GM21576 (cell line): Measurements from ENCODE around the gene LAMC3.

Source experiments
- ATAC-seq: cut with Tn5 transposase; IDR thresholded peaks from one replicate; pipeline ENCODE4 v1.9.1; 2021; ENCODE audit warnings: mild to moderate bottlenecking, moderate library complexity; ENCODE audit not compliant: unreplicated experiment

LAMC3 gene

DNA sequence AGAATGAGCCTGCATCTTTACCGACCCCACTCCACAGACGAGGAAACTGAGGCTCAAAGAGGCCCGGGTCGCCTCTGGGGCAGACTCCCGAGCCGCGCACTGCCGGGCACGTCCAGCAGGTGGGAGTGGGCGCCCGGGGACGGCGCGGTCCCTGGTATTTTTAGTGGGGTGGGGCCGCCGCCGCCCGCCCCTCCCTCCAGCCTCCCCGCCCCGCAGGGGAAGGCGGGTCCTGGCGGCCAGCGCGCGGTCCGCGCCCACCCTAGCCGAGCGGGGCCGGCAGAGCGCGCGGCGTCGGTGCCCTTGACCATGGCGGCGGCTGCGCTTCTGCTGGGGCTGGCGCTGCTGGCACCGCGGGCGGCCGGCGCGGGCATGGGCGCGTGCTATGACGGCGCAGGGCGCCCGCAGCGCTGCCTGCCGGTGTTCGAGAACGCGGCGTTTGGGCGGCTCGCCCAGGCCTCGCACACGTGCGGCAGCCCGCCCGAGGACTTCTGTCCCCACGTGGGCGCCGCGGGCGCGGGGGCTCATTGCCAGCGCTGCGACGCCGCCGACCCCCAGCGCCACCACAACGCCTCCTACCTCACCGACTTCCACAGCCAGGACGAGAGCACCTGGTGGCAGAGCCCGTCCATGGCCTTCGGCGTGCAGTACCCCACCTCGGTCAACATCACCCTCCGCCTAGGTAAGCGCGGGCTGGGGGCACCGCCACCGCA, at the start of gene LAMC3:
Gene LAMC3, plus strand, starts transcription at position 266 of the 710 bp plus-strand sequence. Its CDS starts 41 bp downstream, at position 307.
- ATAC-seq: no peak

DNA sequence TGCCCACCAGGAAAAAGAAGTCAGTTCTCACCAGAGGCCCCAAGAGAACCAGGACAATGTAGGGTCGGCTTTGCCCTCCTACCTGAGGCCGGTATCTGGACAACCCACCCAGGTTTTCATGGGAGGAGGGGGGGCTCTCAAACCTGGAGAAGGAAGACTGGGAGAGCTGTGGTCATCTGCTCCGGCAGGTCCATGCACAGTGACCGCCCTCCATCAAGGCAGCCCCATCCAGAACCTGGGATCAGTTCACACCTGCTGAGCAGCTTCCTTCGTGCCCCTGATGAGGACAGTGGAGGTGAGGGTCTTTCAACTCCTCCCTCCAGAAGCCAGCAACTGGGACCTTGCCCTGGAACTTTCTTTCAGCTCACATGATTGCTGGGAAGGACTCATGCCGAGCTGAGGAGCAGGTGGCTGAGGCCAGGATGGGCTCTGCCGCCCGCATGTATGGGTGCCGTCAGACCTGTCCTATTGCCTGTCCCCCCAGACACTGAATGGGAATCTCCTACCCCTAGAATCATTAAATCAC, 49.1 kb upstream of the LAMC3 start:
- ATAC-seq: no peak

DNA sequence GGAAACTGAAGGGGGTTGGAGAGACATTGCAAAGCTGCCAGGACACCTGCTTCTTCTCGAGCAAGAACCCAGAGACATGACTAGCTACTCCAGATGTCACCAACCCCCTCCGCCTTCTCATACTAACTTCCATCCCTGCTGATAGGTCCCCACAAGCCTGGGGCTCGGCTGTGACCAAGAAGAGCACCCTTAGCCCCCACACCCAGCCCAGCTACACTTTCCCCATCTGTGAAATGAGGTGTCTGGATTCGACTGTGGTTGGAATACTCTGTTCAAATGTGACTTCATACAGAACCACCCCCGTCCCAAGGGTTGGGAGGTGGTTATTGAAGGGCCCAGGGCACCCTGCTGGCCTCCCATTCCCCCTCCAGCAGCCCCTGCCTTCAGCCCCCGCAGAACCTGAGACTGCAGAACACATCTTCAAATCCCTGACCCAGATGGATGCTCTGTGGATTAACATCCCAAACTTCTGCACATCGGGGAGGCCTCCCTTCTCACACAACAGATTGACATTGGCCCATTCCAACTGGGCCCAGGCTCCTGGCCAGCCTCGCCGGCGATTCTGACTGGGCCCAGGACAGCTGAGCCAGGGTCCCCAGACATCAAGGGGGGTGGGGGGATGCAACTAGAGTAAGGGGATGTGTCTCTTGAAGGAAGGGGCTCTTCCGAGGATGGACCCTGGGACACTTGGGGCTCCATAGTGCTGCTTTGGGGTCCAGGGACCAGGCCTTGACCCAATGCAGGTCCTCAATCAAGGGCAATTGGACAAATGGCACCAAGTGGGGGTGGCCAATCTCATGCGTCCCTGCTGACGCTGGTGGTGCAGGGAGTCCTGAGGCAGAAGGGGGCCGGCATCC, 48.2 kb upstream of the LAMC3 start:
- ATAC-seq: no peak

DNA sequence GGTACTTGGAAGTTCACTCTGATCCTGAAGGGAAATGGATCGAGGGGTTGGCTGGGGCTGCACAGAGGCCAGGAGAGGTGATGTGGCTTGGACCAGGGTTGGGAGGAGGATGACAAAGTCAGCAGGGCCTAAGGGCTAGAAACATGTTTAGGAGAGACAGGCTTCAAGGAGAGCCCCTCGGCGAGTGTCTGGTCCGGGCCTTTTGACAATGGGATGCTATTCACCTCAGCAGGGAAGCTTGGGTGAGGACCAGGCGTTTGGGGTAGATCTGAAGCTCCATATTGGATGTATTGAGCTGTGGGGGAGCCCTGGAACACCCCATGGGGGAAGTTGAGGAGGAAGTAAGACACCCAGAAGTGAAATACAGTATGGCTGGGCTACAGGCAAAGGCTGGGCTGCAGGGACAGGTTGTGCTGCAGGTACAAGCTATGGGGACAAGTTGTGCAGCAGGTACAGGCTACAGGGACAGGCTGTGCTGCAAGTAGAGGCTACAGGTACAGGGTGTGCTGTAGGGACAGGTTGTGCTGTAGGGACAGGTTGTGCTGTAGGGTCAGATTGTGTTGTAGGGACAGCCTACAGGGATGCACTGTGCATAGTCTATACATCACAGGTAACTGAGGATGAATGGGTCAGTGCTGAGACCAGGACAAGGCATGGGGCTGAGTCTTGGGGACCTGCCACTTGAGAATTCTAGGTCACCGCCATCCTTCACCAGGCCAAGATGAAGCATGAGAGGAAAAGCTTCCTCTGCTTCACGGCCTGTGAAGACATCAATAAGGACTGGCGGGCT, 47.3 kb upstream of the LAMC3 start:
- no peak for ATAC-seq

DNA sequence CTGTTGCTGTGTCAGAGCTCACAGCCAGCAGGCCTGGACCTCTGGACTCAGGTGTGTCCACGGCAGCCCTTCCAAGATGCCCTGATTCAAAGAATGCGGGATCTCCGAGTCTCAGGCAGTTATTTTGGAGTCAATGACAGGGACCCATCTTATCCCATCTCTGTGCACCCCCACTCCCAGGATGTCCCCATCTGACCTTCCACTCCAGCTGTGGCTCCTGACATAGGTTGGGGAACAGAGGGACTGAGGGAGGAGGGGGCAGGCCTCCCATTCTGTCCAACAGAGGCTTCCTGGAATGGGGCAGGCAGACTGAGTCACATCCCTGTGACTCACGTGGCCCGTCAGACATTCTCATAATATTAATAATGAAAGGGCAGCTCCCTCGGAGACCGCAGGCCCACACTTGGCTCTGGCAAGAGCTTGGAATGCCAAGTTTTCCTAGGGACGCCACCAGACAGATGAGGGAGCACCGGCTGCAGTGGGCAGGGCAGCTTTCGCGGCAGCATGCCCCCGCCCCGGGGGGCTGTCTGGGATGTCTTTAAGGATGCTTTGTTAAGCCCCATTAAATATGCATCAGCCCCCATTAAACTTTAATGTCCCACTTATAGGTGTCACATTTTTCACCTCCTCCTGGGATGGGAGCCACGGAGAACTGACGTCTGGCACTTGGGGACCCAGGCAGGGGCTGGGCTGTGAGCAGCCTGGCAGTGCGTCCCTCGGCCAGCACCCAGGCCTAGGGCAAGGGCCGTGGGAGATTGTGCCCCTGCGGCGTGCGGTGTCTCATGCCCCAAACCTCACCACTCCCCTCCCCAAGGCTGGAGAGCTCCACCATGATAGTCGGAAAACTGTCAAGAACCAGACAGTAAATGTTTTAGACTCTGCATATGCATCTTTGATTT, 46.3 kb upstream of the LAMC3 start:
- no peak for ATAC-seq

DNA sequence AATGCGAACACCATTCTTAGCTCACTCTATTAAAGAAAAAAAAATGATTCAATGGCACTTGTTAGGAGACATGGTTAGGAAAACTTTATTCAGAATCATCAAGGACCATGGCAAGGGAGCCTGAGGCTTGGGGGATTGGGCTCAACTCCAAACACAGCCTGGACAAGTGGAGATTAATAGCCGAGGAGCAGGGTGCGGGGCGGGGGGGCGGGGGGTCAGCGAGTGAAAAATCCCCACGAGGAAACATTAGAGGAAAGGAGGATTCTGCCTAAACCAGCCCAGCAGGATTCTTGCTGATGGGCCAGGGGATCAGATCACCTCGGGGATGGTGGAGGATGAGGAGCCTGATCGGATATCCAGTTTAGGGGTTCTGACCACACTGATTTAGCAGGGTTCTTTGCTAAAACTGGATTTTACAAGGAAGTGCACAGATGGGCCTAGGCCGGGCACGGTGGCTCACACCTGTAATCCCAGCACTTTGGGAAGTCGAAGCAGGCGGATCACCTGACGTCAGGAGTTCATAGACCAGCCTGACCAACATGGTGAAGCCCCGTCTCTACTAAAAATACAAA, 45.6 kb upstream of the LAMC3 start:
- no peak for ATAC-seq

DNA sequence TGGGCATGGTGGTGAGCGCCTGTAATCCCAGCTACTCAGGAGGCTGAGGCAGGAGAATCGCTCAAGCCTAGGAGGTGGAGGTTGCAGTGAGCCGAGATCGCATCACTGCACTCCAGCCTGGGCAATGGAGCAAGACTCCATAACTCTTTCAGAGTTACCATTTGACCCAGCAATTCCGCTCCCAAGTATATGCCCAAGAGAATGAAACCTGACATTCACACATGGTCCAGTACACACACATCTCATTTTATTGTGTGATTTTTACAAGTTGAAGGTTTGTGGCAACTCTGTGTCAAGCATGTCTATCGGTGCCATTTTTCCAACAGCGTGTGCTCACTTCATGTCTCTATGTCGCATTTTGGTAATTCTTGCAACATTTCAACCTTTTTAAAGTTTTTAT, 45.1 kb upstream of the LAMC3 start:
- ATAC-seq: no peak

DNA sequence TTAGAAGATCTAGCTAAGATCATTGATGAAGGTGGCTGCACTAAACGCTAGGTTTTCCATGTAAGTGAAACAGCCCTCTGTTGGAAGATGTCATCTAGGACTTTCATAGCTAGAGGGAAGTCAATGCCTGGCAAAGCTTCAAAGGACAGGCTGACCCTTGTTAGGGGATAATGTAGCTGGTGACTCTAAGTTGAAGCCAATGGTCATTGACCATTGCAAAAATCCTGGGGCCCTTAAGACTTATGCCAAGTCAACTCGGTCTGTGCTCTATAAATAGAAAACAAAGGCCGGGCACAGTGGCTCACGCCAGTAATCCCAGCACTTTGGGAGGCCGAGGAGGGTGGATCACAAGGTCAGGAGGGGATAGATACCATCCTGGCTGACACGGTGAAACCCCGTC, 43.3 kb upstream of the LAMC3 start:
- ATAC-seq: no peak

DNA sequence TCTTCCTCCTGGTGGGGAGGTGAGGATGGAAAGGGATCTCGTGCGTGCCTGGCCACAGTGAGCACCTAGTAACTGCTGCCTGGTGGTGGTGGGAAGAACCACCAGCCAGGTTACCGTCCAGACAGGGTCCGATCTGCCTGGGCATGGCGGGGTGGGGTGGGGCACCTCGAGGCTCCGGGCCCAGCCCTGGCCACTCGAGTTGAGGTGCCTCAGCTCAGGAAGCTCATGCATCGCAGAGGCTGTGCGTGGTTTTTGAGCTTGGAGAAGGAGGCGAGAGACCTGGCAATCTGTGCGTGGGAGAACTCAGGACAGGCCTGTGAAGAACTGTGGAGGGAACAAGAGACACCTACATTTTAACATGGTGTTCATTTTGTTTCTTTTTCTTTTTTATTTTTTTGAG, 38.9 kb upstream of the LAMC3 start:
- no peak for ATAC-seq

DNA sequence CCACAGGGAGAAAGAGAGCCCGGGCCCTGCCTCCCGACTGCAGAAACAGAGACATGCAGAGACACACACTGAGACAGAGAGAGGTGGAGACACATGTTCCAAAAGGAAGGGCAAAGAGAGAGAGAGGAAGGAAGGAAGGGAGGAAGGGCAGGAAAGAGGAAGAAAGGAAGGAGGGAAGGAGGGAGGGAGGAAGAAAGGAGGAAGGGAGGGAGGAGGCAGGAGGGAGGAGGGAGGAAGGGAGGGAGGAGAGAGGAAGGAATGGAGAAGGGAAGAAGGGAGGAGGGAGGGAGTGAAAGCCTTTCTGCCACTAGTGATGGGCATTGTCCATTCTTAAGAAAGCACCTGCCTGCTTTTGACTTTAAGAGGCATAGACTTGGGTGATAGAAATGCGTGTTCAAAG, 38.1 kb upstream of the LAMC3 start:
- ATAC-seq: no peak

DNA sequence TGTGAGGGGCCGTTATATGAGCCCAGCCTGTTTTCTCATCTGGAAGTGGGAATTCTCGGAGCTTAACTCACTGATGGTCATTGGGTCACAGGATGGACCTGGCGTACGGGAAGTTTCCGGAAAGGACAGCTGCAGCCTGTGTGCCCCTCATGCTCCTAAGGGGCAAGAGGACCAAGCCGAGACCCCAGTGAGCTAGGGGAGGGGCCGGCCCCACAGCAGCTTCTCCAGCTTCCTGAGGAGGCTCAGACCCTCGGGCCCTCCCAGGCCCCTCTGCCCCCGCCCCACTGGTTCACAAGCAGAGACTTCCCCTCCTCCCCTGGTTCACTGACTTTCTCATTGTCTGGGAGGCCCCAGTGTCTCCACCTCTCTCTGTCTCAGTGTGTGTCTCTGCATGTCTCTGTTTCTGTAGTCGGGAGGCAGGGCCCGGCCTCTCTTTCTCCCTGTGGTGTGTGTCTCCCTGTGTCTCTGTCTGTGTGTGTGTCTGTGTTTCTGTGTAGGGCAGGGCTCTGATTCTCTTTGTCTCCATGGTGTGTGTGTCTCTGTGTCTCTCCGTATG, 37.6 kb upstream of the LAMC3 start:
- ATAC-seq: no peak

DNA sequence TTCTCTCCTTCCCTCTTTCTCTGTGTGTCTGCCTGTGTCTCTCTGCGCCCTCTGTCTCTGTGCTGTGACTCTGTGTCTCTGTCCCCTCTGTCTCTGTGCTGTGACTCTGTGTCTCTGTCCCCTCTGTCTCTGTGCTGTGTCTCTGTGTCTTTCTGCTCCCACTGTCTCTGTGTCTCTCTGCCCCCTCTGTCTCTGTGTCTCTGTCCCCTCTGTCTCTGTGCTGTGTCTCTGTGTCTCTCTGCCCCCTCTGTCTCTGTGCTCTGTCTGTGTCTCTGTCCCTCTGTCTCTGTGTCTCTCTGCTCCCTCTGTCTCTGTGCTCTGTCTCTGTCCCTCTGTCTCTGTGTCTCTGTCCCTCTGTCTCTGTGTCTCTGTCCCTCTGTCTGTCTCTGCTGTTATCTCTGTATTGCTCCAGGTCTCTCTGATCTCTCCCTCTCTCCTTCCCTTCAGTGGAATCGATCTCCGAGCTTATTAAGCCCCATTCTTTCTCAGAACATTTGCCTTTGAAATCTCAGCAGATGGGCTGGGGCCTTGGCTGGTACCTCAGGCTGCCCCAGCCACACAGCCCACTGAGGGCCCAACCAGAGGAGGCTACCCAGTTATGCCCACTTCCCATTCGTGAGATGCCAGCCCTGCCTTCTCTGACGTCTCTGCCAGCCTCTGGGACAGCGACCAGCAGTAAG, 36.6 kb upstream of the LAMC3 start:
- ATAC-seq: no peak

DNA sequence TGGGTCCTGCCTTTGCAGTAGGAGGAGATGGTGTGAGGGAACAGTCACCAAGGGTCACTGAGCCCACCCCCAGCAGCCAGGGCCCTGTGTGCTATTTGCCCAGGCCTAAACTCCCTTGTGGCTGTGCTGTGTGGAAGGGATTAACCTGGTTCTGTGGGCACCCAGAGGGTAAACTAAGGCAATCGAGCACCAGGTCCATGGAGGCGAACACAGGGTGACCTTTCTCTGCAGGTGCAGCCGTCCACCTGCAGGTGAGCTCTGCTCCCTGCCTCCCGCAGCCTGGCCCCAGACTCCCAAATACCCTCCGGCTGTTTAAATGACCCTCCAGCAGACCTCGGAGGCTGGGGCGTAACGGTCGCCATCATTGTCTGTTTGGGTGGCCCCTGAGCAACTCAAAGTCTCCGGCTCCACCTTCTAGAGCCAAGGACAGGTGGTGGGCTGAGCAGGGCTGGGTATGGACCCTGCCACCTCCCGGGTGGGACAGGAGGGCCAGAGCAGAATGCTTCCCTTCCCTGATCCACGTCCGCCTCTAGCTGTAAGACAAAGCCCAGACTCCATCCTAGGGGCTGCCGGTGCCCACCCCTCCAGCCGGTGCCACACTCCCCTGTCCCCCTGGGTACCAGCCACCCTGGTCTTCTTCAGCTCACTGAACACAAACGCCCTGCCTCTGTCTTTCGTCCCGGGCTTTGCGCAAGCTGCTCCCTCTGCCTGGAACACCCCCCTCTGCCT, 35.9 kb upstream of the LAMC3 start:
- ATAC-seq: no peak

DNA sequence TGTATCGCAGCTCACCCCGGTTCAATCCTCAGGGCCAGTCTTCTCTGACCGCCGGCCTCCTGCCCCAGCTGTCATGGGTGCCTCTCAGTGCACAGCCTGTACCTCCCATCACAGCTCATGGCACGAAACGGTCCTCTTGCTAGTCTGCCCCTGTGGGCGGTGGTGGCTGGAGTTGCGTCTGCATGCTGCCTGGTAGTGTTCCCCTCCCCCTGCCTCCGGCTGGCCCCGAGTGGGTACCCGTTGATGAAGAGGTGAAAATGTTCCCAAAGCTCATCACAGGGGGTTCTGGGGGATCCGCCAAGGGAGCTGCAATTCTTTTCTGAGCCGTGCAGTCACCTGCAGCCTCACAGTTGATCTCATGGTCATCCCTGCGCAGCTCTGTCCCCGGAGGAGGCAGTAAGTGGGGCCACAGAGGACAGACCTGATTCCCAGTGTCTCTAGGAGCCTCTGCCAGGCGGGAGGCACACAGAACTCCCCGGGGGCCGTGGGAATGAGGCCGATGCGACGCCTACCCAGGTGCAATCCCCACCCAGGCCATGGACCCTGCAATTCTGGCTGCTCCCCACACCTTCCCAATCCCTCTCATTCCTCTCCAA, 35.2 kb upstream of the LAMC3 start:
- no peak for ATAC-seq

DNA sequence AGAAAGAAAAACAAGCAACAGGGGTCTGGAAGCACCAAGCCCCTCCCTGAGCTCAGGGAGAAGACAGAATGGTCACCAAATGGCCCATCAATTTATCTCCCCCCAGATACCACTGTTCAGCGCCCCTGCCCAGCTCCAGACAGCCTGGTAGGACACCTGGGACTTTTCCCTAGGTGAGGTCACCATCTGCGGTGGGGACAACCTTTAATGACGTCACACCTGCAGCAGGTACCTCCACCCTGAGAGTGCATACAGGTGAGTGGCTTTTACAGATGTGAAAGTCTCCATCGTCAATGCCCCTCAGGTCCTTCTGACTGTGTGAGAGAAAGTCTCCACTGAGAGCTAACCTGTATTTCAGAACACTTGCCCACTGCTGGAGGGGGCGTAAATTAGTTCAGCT, 34.3 kb upstream of the LAMC3 start:
- ATAC-seq: no peak

DNA sequence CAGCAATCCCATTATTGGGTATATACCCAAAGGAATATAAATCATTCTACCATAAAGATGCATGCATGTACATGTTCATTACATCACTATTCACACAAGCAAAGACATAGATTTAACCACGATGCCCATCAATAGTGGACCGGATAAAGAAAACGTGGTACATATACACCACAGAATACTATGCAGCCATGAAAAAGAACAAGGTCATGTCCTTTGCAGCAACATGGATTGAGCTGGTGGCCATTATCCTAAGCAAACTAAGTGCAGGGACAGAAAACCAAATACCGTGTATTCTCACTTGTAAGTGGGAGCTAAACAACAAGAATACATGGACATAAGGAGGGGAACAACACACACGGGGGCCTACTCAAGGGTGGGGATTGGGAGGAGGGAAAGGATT, 33.8 kb upstream of the LAMC3 start:
- ATAC-seq: no peak

DNA sequence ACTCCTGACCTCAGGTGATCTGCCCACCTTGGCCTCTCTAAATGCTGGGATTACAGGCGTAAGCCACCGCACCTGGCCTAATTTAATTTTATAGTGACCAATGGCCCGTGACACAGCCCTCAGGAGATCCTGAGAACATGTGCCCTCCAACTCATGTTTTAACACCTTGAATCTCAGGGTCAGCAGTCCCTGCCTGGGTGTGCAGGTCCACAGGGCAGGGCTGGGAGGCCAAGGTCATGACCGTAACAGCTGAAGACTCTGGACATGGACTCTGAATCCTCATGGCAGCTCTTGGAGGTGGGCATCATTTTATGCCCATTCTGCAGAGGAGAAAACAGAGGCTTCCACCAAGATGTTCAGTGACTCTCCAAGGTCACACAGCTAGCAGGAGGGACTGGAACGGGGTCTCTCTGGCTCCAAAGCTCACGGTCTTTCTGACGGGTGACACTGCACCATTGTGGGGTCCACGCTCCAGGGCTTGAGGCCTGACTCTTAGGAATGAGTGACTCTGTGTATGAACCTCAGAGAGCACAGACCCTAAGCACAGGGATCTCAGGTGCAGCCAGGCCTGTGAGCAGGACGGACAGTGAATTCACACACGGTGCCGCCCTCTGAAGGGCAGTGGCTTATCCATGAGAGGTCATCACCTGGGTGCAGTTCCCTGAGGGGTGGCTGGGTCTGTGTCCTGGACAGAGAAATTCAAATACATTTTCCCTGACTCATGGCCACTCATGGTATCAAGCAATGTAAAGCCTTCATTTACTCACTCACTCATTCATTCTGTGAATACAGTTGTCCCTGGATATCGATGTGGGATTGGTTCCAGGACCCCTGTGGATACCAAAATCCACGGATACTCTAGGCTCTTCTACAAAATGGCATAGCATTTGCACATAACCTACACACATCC, 32.8 kb upstream of the LAMC3 start:
- no peak for ATAC-seq
